Left lung (tissue), 10 donors: ENCODE measurements around the gene EPHA2. TPM values are rescaled to one million over a fixed set of nuclear protein-coding genes. Genes with fewer than 3 reads are reported as not detected.

Experiments
- ATAC-seq: fragments of 200-7000 bp; cut with Tn5 transposase; one replicate; pipeline ENCODE4 v1.9.1; 2020; ENCODE audit warnings: moderate library complexity
- DNase-seq, 4 donors: peaks; one replicate each; pipeline ENCODE4 v3.0.0-alpha.2; 2013 to 2020
- H3K27ac ChIP-seq, 2 donors: fragments of 200-600 bp; sonication (generic) in 1 of 2; one replicate each; pipeline versions ENCODE4 v1.5.0 to v1.8.0; 2020 to 2021
- H3K27me3 ChIP-seq, 2 donors: fragments of 200-600 bp; sonication (generic) in 1 of 2; one replicate each; pipeline versions ENCODE4 v1.5.0 to v1.8.0; 2020 to 2021
- H3K36me3 ChIP-seq, 2 donors: fragments of 200-600 bp; sonication (generic) in 1 of 2; one replicate each; pipeline versions ENCODE4 v1.5.0 to v1.8.0; 2020 to 2021
- H3K4me1 ChIP-seq, 2 donors: fragments of 200-600 bp; one replicate each; pipeline ENCODE4 v1.8.0; 2021
- H3K4me3 ChIP-seq, 2 donors: fragments of 200-600 bp; sonication (generic) in 1 of 2; one replicate each; pipeline versions ENCODE4 v1.5.0 to v1.8.0; 2020 to 2021; ENCODE audit warnings: mild to moderate bottlenecking in 1 of 2
- H3K9me3 ChIP-seq, 2 donors: fragments of 200-600 bp; sonication (generic) in 1 of 2; one replicate each; pipeline versions ENCODE4 v1.5.0 to v1.8.0; 2020 to 2021
- intact Hi-C, 2 donors: fragments of 100-400 bp; cut with DNase I; formaldehyde crosslinking; loops; one replicate each; pipeline versions ENCODE4 v1.11.2 to v1.14.2; 2022
- polyA plus RNA-seq, 6 donors: library from polyadenylated mRNA; unstranded; fragments of 120-200 nt; gene quantifications; one replicate each; pipeline ENCODE4 v1.2.1, GENCODE V29; 2013; ENCODE audit not compliant: insufficient read length in 6 of 6
- total RNA-seq, 2 donors: library from RNA; stranded (reverse); fragmentation: NEBNext Ultra II Directional; extraction: Animal tissue kit (Norgen Biotek cat#: 25700); gene quantifications; one replicate each; pipeline ENCODE4 v1.2.1, GENCODE V29; 2021
- TF ChIP-seq, protein P1 (sequence below), 2 donors: fragments of 200-600 bp; sonication (generic) in 1 of 2; IDR thresholded peaks; one replicate each; pipeline versions ENCODE4 v1.5.0 to v1.8.0; 2021; ENCODE audit warnings: antibody characterized with exemption in 2 of 2
- donor health status: DM: no; HTN: yes; CAD: no.
- donor health status: DM: no; HTN: no; CAD: no.

EPHA2 gene
- total and polyA plus RNA-seq, 8 donors = 12.6 to 62.6 (median 33.9) TPM

- no peak overlapping the region for H3K4me3 ChIP-seq
- intact Hi-C loops = no loop called here
- H3K27me3 ChIP-seq = no peaks in the 10 kb centered on the region
- ATAC-seq (no peak), DNase-seq (no peak)
- H3K36me3 ChIP-seq = peaks cover 0 to 11% of the 10 kb centered on the region in 2 donors
- TF ChIP-seq, protein P1, sequence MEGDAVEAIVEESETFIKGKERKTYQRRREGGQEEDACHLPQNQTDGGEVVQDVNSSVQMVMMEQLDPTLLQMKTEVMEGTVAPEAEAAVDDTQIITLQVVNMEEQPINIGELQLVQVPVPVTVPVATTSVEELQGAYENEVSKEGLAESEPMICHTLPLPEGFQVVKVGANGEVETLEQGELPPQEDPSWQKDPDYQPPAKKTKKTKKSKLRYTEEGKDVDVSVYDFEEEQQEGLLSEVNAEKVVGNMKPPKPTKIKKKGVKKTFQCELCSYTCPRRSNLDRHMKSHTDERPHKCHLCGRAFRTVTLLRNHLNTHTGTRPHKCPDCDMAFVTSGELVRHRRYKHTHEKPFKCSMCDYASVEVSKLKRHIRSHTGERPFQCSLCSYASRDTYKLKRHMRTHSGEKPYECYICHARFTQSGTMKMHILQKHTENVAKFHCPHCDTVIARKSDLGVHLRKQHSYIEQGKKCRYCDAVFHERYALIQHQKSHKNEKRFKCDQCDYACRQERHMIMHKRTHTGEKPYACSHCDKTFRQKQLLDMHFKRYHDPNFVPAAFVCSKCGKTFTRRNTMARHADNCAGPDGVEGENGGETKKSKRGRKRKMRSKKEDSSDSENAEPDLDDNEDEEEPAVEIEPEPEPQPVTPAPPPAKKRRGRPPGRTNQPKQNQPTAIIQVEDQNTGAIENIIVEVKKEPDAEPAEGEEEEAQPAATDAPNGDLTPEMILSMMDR (IDR thresholded peaks at IDR 0.05) = no peak
- peaks cover 6 to 22% of the 10 kb centered on the region in 2 donors for H3K4me1 ChIP-seq
- H3K27ac ChIP-seq = no peak overlapping the region
- H3K9me3 ChIP-seq = no peaks in the 10 kb centered on the region
Measured at GRCh38 chr1:16203550-16203949, 47.7 kb upstream of the EPHA2 start.

DNA sequence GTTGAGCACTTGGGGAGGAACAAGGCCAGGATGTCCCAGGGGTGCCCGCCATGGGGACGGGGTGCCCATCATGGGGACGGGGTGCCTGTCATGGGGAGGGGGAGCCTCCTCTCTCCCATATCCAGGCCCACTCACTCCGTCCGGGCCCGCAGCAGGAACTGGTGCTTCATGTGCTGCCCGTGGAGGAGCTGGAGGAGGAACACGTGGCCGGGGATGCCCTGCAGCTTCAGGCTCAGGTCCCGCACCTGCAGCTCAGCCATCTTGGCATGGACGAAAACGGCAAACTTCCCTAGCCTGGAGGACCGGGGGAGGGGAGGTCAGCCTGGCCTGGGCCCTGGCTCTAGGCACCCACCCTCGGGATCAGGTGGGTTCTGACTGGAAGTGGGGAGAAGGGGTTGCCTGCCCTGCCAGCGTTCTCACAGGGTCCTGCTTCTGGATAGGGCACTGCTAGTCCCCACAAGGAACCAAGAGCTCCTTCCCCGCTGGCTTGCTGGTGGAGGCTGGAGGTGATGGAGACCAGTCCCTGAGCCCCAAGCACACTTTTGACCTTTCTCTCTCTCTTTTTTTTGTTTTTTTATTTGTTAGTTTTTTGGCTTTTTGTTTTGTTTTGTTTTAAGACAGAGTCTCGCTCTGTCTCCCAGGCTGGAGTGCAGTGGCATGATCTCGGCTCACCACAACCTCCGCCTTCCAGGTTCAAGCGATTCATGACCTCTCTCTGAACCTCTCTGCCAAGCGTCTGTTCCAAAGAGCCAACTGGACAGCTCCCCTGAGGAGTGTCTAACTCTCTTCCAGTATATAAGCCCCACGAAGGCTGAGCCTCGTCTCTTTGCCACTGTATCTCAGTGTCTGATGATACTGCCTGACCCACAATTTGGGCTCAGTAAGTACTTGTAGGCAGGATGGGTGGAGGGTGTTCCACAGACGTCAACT, 46.7 kb upstream of the EPHA2 start:
- ATAC-seq (no peak), DNase-seq (peak in 1 of 4 donors; percentile 52)
- no peak overlapping the region for H3K4me3 ChIP-seq
- no peak overlapping the region for H3K27ac ChIP-seq
- no peaks in the 10 kb centered on the region for H3K9me3 ChIP-seq
- intact Hi-C loops = no loop called here
- peaks cover 6 to 14% of the 10 kb centered on the region in 2 donors for H3K4me1 ChIP-seq
- TF ChIP-seq, protein P1 (IDR thresholded peaks at IDR 0.05) = no peak
- H3K27me3 ChIP-seq = no peaks in the 10 kb centered on the region
- peaks cover 0 to 17% of the 10 kb centered on the region in 2 donors for H3K36me3 ChIP-seq

GRCh38 chr1:16199700-16200099, 43.8 kb upstream of the EPHA2 start:
- TF ChIP-seq, protein P1 (IDR thresholded peaks at IDR 0.05) = no peak
- DNase-seq = peak in 1 of 4 donors; percentile 4
- Histone ChIP-seq H3K4me1 (no peaks in the 10 kb centered on the region), H3K27ac (no peak overlapping the region), H3K27me3 (no peaks in the 10 kb centered on the region), H3K36me3 (peaks cover 0 to 17% of the 10 kb centered on the region in 2 donors), H3K9me3 (no peaks in the 10 kb centered on the region), H3K4me3 (no peak overlapping the region)
- intact Hi-C loops = loop anchor here in 1 of 2 donors (10.0 kb wide), 1 partner anchor 125 kb away; the partner anchor contains the start of gene FAM131C
- no peak for ATAC-seq

DNA sequence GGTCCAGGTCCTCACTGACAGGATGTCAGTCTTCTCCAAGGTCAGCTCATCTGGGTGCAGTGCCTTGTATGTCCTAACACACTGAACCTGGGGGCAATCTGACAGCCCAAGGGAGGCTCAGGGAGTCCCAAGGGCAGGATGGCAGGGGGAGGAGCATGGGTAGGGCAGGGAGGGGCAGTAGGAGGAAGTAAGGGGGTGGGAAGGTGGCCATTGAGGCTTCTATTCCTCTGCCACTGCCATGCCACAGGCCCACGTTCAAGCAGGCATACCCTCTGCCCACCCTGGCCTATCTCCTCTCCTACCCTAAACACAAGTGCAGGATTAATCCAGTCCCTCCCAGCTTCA, 43.3 kb upstream of the EPHA2 start:
- intact Hi-C loops = loop anchor here in 1 of 2 donors (10.0 kb wide), 1 partner anchor 124 kb away; the partner anchor contains the start of gene FAM131C
- no peaks in the 10 kb centered on the region for H3K27me3 ChIP-seq

More for the DNA sequence above, 43.3 kb upstream of the EPHA2 start:
- ATAC-seq (no peak), DNase-seq (peak in 1 of 4 donors; percentile 24)
- H3K27ac ChIP-seq = no peak overlapping the region
- no peak overlapping the region for H3K4me3 ChIP-seq
- no peaks in the 10 kb centered on the region for H3K4me1 ChIP-seq
- no peaks in the 10 kb centered on the region for H3K9me3 ChIP-seq
- TF ChIP-seq, protein P1 (IDR thresholded peaks at IDR 0.05) = no peak
- peaks cover 0 to 17% of the 10 kb centered on the region in 2 donors for H3K36me3 ChIP-seq
